Body of pancreas (tissue), 4 donors: ENCODE results near the gene RDX.

Experiments
- CTCF ChIP-seq, 7 experiments: fragments of 450-650 bp in 4 of 7; fragments of 200-600 bp in 3 of 7; sonication (generic) in 3 of 7; IDR thresholded peaks; one replicate each; pipeline ENCODE4 v1.5.1; 2016 to 2019; ENCODE audit warnings: antibody characterized with exemption in 7 of 7
- POLR2A ChIP-seq, 3 donors: fragments of 450-650 bp; IDR thresholded peaks; one replicate each; pipeline ENCODE4 v1.6.1; 2016; ENCODE audit warnings: antibody characterized with exemption in 3 of 3, mild to moderate bottlenecking in 2 of 3

DNA sequence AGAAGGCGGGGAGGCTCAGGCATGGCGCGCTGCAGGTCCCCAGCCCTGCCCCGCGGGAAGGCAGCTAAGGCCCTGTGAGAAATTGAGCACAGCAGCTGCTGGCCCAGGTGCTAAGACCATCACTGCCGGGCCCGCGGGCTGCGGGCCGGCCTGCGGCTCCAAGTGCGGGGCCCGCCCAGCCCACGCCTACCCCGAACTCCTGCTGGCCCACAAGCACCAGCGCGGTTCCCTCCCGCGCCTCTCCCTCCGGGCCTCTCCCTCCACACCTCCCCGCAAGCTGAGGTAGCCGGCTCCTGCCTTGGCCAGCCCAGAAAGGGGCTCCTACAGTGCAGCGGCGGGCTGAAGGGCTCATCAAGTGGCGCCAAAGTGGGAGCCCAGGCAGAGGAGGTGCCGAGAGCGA lies 4.6 kb upstream of the RDX start:
- TF ChIP-seq CTCF (IDR thresholded peaks at IDR 0.05) (no peak), POLR2A (IDR thresholded peaks at IDR 0.05) (no peak)
